Activated effector memory CD4-positive, alpha-beta T cell treated with anti-CD3 and anti-CD28 coated beads, Interleukin-2, amount 50 U/mL, for 16 hours (primary cell): ENCODE measurements around the gene PTPN3.

ENCODE experiments used
- DNase-seq: peaks from one replicate; pipeline ENCODE4 v3.0.0-alpha.2; 2020

The PTPN3 gene

GRCh38 chr9:109328978-109329637, 169.0 kb downstream of the PTPN3 start:
- no peak for DNase-seq
